Measurements from ENCODE around the gene DCLK1.
A peak's percentile ranks its signal among the peaks of the same experiment; 100 is the strongest.
"Not testable (repeated sequence)": the region's sequence is repeated elsewhere in the genome, so short reads cannot be mapped to it uniquely, and the experiment has no call there.

Gene DCLK1

GRCh38 chr13:36088001-36088400, 43.2 kb downstream of the DCLK1 start:
- DNase-seq, result no peak

DNA sequence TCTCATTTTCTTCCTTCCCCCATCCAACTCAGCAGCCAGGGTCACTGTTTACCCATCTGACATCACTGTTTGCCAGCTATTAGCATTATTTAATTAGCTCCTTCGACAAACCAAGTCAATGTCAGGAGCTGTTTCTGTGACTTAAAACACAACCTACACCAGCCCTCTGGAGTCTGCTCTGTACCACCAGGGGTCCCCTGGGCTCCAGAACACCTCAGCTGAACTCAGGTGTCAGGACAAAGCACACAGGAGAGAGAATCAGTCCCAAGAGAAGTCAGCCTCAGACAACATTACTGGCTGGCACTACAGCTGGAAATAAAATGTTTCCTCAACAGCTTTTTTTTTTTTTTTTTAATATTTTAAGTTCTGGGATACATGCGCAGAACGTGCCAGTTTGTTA, 45.1 kb downstream of the DCLK1 start:
- no peak for DNase-seq

GRCh38 chr13:36084131-36084530, 47.1 kb downstream of the DCLK1 start:
- no peak for DNase-seq

DNA sequence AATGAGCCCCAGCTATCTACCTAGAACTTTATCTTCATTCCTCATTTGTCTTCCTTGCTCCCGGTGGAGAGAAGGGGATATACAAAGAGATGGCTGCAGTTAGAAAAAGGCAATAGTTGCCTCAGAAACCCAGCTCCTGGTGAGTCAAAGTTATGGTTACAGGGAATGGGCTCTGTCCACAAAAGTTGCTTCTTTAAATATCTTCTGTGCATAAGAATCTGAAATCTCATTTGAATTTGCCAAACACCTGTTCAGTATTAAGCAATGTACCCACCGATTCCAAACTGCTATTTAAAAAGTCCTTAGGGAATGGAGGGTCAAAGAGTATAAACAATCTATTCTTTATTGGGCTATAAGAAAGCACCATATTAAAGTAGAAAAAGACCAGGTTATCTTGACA, 48.4 kb downstream of the DCLK1 start:
- no peak for DNase-seq

DNA sequence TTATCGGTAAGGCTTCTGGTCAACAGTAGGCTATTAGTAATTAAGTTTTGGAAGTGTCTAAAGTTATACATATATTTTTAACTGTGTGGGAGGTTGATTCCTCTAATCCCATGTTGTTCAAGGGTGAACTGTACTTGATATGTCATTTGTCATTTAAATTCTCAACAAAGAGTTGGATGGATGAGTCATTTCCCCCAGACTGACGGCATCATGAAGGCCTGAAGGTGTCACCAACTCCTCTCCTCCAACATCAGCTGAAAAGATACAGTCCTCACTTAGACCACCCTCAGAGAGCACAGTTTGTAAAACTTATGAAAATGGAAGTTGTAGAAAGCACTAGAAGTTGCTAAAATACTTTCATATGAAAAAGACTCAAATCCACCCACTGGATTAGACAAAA, 48.8 kb downstream of the DCLK1 start:
- no peak for DNase-seq

GRCh38 chr13:36076211-36076610, 55.0 kb downstream of the DCLK1 start:
- no peak for DNase-seq

GRCh38 chr13:36074659-36075058, 56.5 kb downstream of the DCLK1 start:
- DNase-seq, result peak in 15 of 51 donors; percentile 4 to 37 (median 17)

GRCh38 chr13:36072152-36072935, 58.8 kb downstream of the DCLK1 start:
- no peak for DNase-seq

DNA sequence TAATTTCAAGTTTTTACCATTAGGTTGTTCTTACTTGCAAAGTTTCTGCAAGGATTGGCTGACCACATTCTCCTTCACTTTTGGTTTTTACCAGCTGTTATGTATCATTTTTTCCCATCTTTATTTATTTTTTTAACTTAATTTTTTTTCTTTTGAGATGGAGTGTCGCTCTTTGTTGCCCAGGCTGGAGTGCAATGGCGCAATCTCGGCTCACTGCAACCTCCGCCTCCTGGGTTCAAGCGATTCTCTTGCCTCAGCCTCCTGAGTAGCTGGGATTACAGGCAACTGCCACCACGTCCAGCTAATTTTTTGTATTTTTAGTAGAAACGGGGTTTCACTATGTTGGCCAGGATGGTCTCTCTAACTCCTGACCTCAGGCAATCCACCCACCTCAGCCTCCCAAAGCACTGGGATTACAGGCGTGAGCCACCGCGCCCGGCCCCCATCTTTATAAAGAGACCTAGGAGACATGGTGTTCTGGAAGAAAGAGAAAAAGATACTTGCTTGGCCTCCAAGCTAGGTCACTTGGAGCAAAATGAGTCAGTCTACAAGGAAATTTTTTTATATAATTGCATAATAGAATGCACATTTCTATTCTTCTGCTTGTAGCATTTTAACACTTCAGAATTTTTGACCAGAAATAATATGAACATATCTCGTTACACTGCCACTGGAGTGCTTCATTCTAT, 60.5 kb downstream of the DCLK1 start:
- DNase-seq, result not testable (repeated sequence)

DNA sequence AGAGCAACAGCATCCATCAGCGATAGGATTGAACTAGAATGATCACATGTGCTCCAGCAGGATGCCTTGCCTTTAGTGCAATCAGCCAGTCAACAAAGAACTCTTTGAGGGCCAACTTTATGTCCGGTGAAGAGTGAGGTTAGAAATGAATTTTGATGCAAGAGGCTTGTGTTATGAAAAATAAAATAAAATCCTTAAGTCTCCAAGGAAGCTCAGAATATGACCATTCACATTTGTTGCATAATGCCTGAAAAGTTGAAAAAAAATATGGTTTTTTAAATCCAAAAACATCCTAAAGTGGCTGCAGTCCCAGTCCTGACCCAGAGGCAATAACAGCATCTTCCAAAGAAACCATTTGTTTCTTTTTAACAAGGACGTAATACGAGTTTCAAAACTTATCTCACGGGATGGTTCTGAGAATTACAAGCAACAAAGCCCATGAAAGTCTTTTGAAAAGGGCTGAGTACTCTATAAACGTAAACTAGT, 61.3 kb downstream of the DCLK1 start:
- DNase-seq, result no peak

GRCh38 chr13:36068991-36069390, 62.2 kb downstream of the DCLK1 start:
- DNase-seq, result no peak

DNA sequence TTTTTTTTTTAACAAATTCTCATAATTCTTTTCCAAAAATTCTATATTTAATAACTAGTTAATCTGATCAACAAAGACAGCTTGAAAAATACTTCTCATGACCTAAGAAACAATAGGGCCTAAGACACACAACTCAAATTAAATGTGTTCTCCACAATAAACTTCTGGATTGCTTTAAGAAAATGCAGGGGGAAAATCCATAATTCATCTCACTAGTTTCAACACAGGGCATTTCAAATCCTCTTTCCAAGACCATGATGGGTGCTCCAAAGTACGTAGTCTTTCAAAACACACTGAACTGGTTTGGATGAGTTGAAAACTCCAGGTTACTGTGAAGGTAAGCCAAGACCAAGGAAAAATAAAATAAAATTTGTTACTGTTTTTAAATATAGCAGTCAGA, 62.6 kb downstream of the DCLK1 start:
- no peak for DNase-seq

DNA sequence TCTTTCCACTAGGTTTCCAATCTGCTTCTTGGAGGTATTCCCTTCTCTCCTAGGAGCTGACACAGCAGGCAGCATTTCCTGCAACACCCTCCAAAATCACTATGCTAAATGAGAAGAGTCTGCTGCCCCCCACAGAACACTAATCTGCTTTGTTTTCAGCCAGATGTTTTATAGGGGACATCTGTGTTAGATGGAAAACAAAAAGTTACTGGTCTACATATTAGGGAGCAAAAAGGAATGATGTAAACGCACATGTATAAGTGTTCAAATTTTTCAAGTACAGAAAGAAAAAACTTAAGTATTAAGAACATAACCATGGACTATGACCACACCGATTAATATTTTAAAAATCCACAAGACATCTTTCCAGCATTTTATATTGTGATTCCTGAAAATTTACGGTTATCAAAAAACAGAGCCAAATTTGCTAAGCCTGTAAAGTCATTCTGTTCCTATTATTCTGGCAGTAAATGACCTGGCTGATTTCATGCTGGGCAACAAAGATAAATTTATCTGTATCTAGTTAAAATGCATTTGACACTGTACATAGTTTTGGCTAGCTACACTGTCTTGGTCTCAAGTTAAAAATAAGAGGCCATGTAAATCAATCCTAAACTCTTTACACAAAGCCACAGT, 63.3 kb downstream of the DCLK1 start:
- DNase-seq, result no peak

DNA sequence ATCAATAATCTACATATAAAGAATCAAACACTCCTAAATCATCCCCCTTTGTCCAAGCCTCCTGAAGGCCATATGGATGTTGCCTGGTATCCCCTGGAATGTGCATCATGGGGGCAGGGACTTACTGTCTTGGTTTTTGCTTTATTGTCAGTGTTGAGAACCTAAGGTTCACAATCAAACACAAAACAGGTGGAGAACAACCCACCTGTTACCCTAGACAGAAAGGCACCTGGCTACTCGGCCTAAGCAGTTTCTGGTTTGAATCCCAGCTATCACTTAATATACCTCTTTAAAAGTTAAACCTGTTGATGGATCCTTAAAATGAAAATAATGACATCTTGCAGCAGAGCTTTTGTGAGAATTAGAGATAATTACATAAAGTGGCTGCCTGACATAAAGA, 68.9 kb downstream of the DCLK1 start:
- DNase-seq, result no peak

DNA sequence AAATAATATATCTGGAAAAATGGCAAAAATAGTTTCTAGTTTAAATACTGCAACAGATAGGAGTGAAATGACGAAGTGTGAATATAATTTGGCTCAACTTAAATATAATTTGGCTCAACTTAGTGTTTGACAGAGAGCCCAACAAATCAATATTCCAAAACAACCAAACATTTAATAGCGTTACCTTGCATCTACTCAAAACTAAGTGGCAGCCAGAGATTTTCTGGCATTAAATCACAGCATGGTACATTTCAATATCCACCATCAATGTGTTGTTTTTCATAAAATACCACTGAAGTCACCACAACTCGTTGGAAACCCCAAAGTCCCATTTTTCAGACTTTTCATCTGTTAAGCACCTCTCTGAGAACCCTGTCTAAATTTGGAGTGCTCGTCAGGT, 69.6 kb downstream of the DCLK1 start:
- DNase-seq, result no peak

DNA sequence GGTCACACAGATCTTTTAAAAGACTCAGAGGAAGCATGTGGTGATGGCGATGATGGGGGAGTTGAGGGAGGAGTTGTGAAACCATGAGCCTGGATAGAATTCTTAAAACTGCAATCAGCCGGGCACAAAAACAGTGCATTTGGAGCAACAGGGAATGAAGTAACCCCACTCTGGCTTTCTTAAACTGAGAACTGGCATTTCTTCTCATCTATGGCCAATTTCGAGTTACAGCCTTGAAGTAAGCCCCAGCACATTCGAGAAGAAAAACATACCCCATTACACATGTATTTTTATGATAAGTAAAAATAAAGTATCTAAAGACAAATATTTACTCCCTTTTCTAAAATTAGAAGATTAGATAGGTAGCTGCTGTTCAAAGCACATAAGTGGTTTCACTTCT, 70.1 kb downstream of the DCLK1 start:
- no peak for DNase-seq

- peak in 9 of 51 donors; percentile 1 to 25 (median 6) for DNase-seq
Observed at GRCh38 chr13:36059321-36059720, 71.9 kb downstream of the DCLK1 start.

- DNase-seq, result peak in 5 of 51 donors; percentile 3 to 24 (median 11)
Observed at GRCh38 chr13:36058116-36058515, 73.1 kb downstream of the DCLK1 start.

DNA sequence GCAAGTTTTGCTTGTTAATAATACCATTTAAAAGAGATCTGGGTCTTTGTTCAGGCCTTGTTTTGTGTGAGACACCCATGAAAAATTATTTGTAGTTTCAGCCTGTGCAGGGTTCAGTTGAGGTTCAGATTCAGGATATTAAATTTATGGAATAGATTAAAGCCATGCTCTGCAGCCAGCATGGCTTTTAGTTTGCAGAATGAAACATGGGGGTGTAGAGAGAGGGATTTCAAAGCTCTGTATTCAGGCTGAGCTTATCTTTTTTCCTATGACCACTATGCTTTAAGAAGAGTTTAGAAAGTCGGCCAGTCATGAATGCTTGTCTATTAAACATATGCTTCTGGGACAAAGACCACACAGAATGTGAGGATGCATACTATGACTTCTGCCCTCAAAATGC, 73.6 kb downstream of the DCLK1 start:
- no peak for DNase-seq

- no peak for DNase-seq
Observed at GRCh38 chr13:36057041-36057440, 74.1 kb downstream of the DCLK1 start.

- no peak for DNase-seq
Observed at GRCh38 chr13:36055366-36055765, 75.8 kb downstream of the DCLK1 start.

- no peak for DNase-seq
Observed at GRCh38 chr13:36054041-36054440, 77.1 kb downstream of the DCLK1 start.

DNA sequence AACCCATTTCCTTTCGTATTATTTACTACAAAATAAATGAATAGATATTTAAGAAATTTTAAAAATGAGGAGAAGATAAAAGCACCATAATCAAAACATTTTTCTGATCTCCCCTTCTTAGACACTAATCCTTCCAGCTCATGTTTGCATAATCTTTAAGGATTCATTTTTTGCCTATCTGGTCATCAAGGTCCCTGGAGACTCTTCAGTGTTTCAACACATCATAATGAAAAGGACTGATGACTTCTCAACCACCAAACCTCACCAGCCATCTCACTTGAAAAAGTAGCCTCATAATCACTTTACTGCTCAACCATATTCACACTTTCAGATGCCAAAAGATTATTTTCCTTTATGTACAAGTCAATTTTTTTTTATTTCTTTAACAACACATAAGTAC, 80.1 kb downstream of the DCLK1 start:
- no peak for DNase-seq

All from hypothalamus (tissue), 51 donors.